Neutrophil (primary cell): Measurements from ENCODE around the gene GLIPR1L1.

Experiments
- H3K27ac ChIP-seq: fragments of 200-600 bp; sonication (generic); 2 replicates; pipeline ENCODE4 v1.5.1; 2016; ENCODE audit warnings: mild to moderate bottlenecking, moderate library complexity
- H3K27me3 ChIP-seq: fragments of 200-600 bp; sonication (generic); 2 replicates; pipeline ENCODE4 v1.6.0; 2016; ENCODE audit warnings: mild to moderate bottlenecking
- H3K36me3 ChIP-seq: fragments of 200-600 bp; sonication (generic); 2 replicates; pipeline ENCODE4 v1.5.1; 2017
- H3K4me1 ChIP-seq, 2 experiments: fragments of 200-600 bp in 1 of 2; sonication (generic) in 1 of 2; 1 replicate in 1 of 2; 2 replicates in 1 of 2; pipeline versions ENCODE4 v1.5.1 to v1.6.1; 2013 to 2016; ENCODE audit warnings: low read depth in 1 of 2, low read length in 1 of 2, mild to moderate bottlenecking in 1 of 2, moderate library complexity in 1 of 2; ENCODE audit not compliant: control insufficient read depth in 1 of 2, insufficient read depth in 1 of 2
- H3K4me3 ChIP-seq, 2 experiments: fragments of 200-600 bp in 1 of 2; sonication (generic) in 1 of 2; 1 replicate in 1 of 2; 2 replicates in 1 of 2; pipeline ENCODE4 v1.5.1; 2013 to 2016; ENCODE audit warnings: low read depth in 1 of 2, low read length in 1 of 2, mild to moderate bottlenecking in 1 of 2, moderate library complexity in 1 of 2
- H3K9me3 ChIP-seq: fragments of 200-600 bp; sonication (generic); 2 replicates; pipeline ENCODE4 v1.5.1; 2016
- TF ChIP-seq, protein P1 (sequence below): fragments of 200-600 bp; sonication (generic); IDR thresholded peaks from 2 replicates; pipeline ENCODE4 v1.5.1; 2016; ENCODE audit warnings: antibody characterized with exemption

Gene GLIPR1L1

GRCh38 chr12:75294797-75295196 is 39.7 kb upstream of the GLIPR1L1 start:
- TF ChIP-seq, protein P1, sequence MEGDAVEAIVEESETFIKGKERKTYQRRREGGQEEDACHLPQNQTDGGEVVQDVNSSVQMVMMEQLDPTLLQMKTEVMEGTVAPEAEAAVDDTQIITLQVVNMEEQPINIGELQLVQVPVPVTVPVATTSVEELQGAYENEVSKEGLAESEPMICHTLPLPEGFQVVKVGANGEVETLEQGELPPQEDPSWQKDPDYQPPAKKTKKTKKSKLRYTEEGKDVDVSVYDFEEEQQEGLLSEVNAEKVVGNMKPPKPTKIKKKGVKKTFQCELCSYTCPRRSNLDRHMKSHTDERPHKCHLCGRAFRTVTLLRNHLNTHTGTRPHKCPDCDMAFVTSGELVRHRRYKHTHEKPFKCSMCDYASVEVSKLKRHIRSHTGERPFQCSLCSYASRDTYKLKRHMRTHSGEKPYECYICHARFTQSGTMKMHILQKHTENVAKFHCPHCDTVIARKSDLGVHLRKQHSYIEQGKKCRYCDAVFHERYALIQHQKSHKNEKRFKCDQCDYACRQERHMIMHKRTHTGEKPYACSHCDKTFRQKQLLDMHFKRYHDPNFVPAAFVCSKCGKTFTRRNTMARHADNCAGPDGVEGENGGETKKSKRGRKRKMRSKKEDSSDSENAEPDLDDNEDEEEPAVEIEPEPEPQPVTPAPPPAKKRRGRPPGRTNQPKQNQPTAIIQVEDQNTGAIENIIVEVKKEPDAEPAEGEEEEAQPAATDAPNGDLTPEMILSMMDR: no peak
- Histone ChIP-seq H3K4me3 (no peak overlapping the region), H3K9me3 (no peaks in the 10 kb centered on the region), H3K36me3 (no peaks in the 10 kb centered on the region), H3K27me3 (no peaks in the 10 kb centered on the region), H3K27ac (no peak overlapping the region), H3K4me1 (no peaks in the 10 kb centered on the region)

- H3K4me1 ChIP-seq: no peaks in the 10 kb centered on the region
- H3K27ac ChIP-seq: no peak overlapping the region
- TF ChIP-seq, protein P1: no peak
- no peaks in the 10 kb centered on the region for H3K27me3 ChIP-seq
- H3K36me3 ChIP-seq: no peaks in the 10 kb centered on the region
- no peaks in the 10 kb centered on the region for H3K9me3 ChIP-seq
- H3K4me3 ChIP-seq: no peak overlapping the region
Observed at GRCh38 chr12:75302225-75302624, 32.2 kb upstream of the GLIPR1L1 start.

- H3K4me3 ChIP-seq: no peak overlapping the region
- no peaks in the 10 kb centered on the region for H3K36me3 ChIP-seq
- H3K9me3 ChIP-seq: no peaks in the 10 kb centered on the region
- no peaks in the 10 kb centered on the region for H3K27me3 ChIP-seq
- no peak overlapping the region for H3K27ac ChIP-seq
- no peaks in the 10 kb centered on the region for H3K4me1 ChIP-seq
- TF ChIP-seq, protein P1: no peak
Observed at GRCh38 chr12:75302781-75303180, 31.7 kb upstream of the GLIPR1L1 start.

DNA sequence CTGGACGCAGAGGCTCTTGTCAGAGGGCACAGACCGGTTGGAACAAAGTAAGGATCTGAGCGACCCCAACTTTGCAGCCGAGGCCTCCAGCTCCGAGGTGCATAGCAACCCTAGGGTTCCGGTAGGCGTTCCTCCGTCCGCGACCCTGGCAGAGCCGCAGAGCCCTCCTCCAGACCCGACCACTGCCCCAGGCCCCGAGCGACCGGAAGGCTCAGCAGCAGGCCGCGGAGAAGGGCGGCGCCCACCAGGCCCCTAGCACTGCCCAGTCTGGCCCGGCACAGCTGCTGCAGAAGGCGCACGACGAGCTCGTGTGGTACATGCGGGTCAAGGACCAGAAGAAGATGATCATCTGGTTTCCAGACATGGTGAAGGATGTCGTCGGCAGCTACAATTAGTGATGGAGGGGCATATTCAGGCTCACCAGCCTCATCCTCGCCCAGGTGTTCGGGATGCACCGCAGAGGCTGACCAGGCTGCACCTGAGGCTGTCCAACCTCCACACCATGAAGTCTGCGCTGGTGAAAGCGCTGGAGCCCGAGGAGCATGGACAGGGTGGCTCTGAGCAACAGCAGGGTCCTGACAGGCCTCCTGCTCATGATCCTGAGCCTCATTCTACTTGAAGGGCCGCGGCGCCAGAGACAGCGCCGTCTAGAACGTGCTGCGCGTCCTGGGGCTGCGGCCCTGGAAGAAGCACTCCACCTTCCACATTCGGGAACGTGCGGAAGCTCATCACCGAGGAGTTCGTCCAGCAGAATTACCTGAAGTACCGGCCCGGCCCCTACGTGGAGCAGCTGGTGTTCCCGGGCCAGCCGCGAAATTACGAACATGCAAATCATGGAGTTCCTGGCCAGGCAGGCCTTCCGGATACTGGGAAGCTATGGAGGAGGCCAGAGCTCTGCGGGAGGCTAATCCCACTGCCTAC is 28.8 kb upstream of the GLIPR1L1 start:
- H3K27me3 ChIP-seq: no peaks in the 10 kb centered on the region
- TF ChIP-seq, protein P1: no peak
- no peaks in the 10 kb centered on the region for H3K4me1 ChIP-seq
- H3K27ac ChIP-seq: no peak overlapping the region
- H3K4me3 ChIP-seq: no peak overlapping the region
- H3K9me3 ChIP-seq: no peaks in the 10 kb centered on the region
- no peaks in the 10 kb centered on the region for H3K36me3 ChIP-seq

GRCh38 chr12:75308279-75308678 is 26.2 kb upstream of the GLIPR1L1 start:
- no peaks in the 10 kb centered on the region for H3K9me3 ChIP-seq
- no peak overlapping the region for H3K27ac ChIP-seq
- no peaks in the 10 kb centered on the region for H3K27me3 ChIP-seq
- no peak overlapping the region for H3K4me3 ChIP-seq
- H3K4me1 ChIP-seq: no peaks in the 10 kb centered on the region
- no peaks in the 10 kb centered on the region for H3K36me3 ChIP-seq
- TF ChIP-seq, protein P1: no peak
